ENCODE data around the gene SLC35B2.
"Not testable (repeated sequence)": the region's sequence is repeated elsewhere in the genome, so short reads cannot be mapped to it uniquely, and the experiment has no call there.

SLC35B2 gene

DNA sequence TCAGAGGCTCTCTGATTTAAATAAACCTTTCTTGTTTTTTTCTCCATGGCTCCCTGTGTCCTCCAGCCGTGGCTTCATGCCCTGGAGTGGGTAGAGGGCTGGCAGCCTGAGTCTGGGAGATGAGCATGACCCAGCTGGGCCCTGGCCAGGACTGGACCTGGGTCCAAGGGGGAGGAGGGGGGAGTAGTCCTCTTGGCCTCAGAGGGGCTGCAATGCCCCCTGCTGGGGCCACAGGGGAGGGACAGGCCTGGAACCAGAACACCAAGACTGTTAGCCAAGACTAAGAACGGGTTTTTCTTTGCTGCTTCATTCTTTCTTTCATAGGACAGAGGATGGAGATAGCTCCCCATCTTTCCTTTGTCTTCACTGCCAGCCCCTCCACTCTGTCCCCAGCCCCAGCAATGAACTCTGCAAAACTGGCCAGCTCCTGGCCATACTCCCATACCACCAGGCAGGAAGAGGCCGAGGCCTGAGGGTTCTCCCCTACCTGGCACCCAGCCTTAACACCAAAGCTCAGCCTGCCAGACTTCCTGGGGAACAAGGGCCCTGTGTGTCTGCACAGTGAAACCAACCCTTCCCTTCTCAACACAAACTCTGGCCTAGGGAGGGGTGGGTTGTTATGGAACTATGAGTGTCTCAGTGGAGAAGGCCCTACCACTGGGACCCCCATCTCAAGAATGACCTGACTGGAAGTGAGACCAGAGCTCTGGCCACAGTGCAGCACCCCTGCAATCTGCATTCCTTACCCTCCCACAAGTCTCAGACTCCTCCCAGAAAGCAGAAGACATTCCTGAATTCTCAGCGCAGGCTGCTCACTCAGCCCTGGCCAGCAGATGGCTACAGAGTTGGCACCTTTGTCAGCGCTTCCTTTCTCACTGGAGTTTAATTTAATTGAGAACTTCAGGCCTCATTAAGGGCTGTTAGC lies 23.0 kb downstream of the SLC35B2 start:
- DNase-seq (ENCODE audit: low read depth, low spot score) = peak; percentile 82
- H3K4me3 ChIP-seq (ENCODE audit: low read depth, low read length) = no peak overlapping the region
- in situ Hi-C loops (cut with HindIII; ENCODE audit: low sequenced_read_pairs) = no loop called here
- TF ChIP-seq, protein P1, sequence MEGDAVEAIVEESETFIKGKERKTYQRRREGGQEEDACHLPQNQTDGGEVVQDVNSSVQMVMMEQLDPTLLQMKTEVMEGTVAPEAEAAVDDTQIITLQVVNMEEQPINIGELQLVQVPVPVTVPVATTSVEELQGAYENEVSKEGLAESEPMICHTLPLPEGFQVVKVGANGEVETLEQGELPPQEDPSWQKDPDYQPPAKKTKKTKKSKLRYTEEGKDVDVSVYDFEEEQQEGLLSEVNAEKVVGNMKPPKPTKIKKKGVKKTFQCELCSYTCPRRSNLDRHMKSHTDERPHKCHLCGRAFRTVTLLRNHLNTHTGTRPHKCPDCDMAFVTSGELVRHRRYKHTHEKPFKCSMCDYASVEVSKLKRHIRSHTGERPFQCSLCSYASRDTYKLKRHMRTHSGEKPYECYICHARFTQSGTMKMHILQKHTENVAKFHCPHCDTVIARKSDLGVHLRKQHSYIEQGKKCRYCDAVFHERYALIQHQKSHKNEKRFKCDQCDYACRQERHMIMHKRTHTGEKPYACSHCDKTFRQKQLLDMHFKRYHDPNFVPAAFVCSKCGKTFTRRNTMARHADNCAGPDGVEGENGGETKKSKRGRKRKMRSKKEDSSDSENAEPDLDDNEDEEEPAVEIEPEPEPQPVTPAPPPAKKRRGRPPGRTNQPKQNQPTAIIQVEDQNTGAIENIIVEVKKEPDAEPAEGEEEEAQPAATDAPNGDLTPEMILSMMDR (IDR thresholded peaks at IDR 0.05; ENCODE audit: low read depth, low read length) = peak; percentile 88

GRCh38 chr6:44233567-44234100 lies 23.7 kb downstream of the SLC35B2 start:
- DNase-seq (ENCODE audit: low read depth, low spot score) = no peak
- H3K4me3 ChIP-seq (ENCODE audit: low read depth, low read length) = no peak overlapping the region
- TF ChIP-seq, protein P1 (IDR thresholded peaks at IDR 0.05; ENCODE audit: low read depth, low read length) = no peak
- in situ Hi-C loops (cut with HindIII; ENCODE audit: low sequenced_read_pairs) = no loop called here

DNA sequence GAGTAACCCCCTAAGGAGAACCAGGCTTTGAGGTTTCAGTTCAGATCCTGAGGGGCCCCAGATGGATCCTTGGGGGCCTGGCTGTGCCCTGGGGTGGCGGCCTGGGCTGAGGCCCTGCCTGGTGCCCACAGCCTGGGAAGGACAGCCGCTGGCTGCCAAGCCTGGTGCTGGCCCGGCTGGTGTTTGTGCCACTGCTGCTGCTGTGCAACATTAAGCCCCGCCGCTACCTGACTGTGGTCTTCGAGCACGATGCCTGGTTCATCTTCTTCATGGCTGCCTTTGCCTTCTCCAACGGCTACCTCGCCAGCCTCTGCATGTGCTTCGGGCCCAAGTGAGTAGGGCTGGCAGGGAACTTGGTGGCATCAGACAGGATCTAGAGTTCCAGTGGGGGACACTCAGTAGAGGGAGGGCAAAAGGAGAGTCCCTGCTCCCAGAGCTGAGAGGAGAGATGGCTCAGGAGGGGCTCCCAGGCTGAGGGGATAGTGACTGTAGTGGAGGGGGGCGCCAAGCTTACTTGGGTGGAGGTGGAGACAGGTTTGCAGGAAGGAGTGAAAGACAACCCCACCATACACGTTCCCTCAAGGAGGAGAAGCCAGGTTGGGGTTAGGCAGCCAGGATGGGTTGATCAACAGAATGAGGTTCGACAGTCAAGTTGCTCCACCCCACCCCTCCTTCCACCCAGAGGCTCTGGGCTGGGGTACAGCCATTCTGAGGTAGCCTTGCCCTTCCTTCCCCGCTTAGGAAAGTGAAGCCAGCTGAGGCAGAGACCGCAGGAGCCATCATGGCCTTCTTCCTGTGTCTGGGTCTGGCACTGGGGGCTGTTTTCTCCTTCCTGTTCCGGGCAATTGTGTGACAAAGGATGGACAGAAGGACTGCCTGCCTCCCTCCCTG lies 24.4 kb downstream of the SLC35B2 start:
- TF ChIP-seq, protein P1 (IDR thresholded peaks at IDR 0.05; ENCODE audit: low read depth, low read length) = no peak
- in situ Hi-C loops (cut with HindIII; ENCODE audit: low sequenced_read_pairs) = no loop called here
- DNase-seq (ENCODE audit: low read depth, low spot score) = no peak
- no peak overlapping the region for H3K4me3 ChIP-seq (ENCODE audit: low read depth, low read length)

GRCh38 chr6:44231426-44231825 lies 25.9 kb downstream of the SLC35B2 start:
- in situ Hi-C loops (cut with HindIII; ENCODE audit: low sequenced_read_pairs); DNase-seq (ENCODE audit: low read depth, low spot score); H3K4me3 ChIP-seq (ENCODE audit: low read depth, low read length): not testable (repeated sequence)

- no peak for DNase-seq (ENCODE audit: low read depth, low spot score)
- TF ChIP-seq, protein P1 (IDR thresholded peaks at IDR 0.05; ENCODE audit: low read depth, low read length) = no peak
- in situ Hi-C loops (cut with HindIII; ENCODE audit: low sequenced_read_pairs) = no loop called here
- H3K4me3 ChIP-seq (ENCODE audit: low read depth, low read length) = no peak overlapping the region
Observed at GRCh38 chr6:44230034-44230675, 27.2 kb downstream of the SLC35B2 start.

GRCh38 chr6:44229376-44230033 lies 27.8 kb downstream of the SLC35B2 start:
- TF ChIP-seq, protein P1 (IDR thresholded peaks at IDR 0.05; ENCODE audit: low read depth, low read length) = no peak
- DNase-seq (ENCODE audit: low read depth, low spot score) = no peak
- in situ Hi-C loops (cut with HindIII; ENCODE audit: low sequenced_read_pairs) = no loop called here
- no peak overlapping the region for H3K4me3 ChIP-seq (ENCODE audit: low read depth, low read length)

All from astrocyte of the spinal cord (primary cell).